ENCODE results near the gene SGF29. TPM values are rescaled to one million over a fixed set of nuclear protein-coding genes. Genes with fewer than 3 reads are reported as not detected.
"Not testable (repeated sequence)": the region's sequence is repeated elsewhere in the genome, so short reads cannot be mapped to it uniquely, and the experiment has no call there.

SGF29 gene
- total RNA-seq, 1 experiment from 2014 or later: 23.5 TPM

- intact Hi-C loops (cut with micrococcal nuclease): no loop called here
- ChIA-PET CTCF (no interaction called here), POLR2A (interaction anchor here (1.7 kb wide), 1 partner anchor 14 kb away, joined by 3 read pairs; no protein-coding TSS in a partner anchor)
- no TSS peak for BruUV-seq (replicated peaks)
- Mint-ChIP-seq H3K27ac (ENCODE audit: low read depth, unreplicated experiment) (no peak overlapping the region), H3K27me3 (ENCODE audit: insufficient read depth, unreplicated experiment) (no peaks in the 10 kb centered on the region), H3K9me3 (ENCODE audit: unreplicated experiment) (no peaks in the 10 kb centered on the region), H3K4me3 (ENCODE audit: unreplicated experiment) (no peak overlapping the region), H3K4me1 (ENCODE audit: insufficient read depth, unreplicated experiment) (peaks cover 6% of the 10 kb centered on the region), H3K36me3 (ENCODE audit: insufficient read depth, unreplicated experiment) (peaks cover 17% of the 10 kb centered on the region)
- no peak for TF ChIP-seq CTCF (IDR thresholded peaks at IDR 0.05; ENCODE audit: unreplicated experiment)
- no peak for DNase-seq (ENCODE audit: unreplicated experiment)
These were observed 67.9 kb downstream of the SGF29 start for GRCh38 chr16:28621481-28622155.

- DNase-seq (ENCODE audit: unreplicated experiment); H3K27ac Mint-ChIP-seq (ENCODE audit: low read depth, unreplicated experiment); POLR2A ChIA-PET; H3K27me3 Mint-ChIP-seq (ENCODE audit: insufficient read depth, unreplicated experiment); intact Hi-C loops (cut with micrococcal nuclease); CTCF ChIA-PET; BruUV-seq (replicated peaks); H3K4me1 Mint-ChIP-seq (ENCODE audit: insufficient read depth, unreplicated experiment); H3K9me3 Mint-ChIP-seq (ENCODE audit: unreplicated experiment): not testable (repeated sequence)
- peaks cover 14% of the 10 kb centered on the region for H3K36me3 Mint-ChIP-seq (ENCODE audit: insufficient read depth, unreplicated experiment)
- peak overlapping the region; percentile 69 for H3K4me3 Mint-ChIP-seq (ENCODE audit: unreplicated experiment)
These were observed 68.9 kb downstream of the SGF29 start for GRCh38 chr16:28622532-28623171.

GRCh38 chr16:28623172-28623711 lies 69.5 kb downstream of the SGF29 start:
- H3K36me3 Mint-ChIP-seq (ENCODE audit: insufficient read depth, unreplicated experiment): peaks cover 14% of the 10 kb centered on the region
- intact Hi-C loops (cut with micrococcal nuclease): no loop called here
- H3K27me3 Mint-ChIP-seq (ENCODE audit: insufficient read depth, unreplicated experiment): no peaks in the 10 kb centered on the region
- no peak for TF ChIP-seq CTCF (IDR thresholded peaks at IDR 0.05; ENCODE audit: unreplicated experiment)
- H3K4me3 Mint-ChIP-seq (ENCODE audit: unreplicated experiment): peak overlapping the region; percentile 69
- BruUV-seq (replicated peaks): no TSS peak
- peaks cover 6% of the 10 kb centered on the region for H3K4me1 Mint-ChIP-seq (ENCODE audit: insufficient read depth, unreplicated experiment)
- ChIA-PET POLR2A (no interaction called here), CTCF (no interaction called here)
- H3K9me3 Mint-ChIP-seq (ENCODE audit: unreplicated experiment): no peaks in the 10 kb centered on the region
- H3K27ac Mint-ChIP-seq (ENCODE audit: low read depth, unreplicated experiment): no peak overlapping the region
- peak; percentile 47 for DNase-seq (ENCODE audit: unreplicated experiment)

- H3K27ac Mint-ChIP-seq (ENCODE audit: low read depth, unreplicated experiment); H3K9me3 Mint-ChIP-seq (ENCODE audit: unreplicated experiment); H3K27me3 Mint-ChIP-seq (ENCODE audit: insufficient read depth, unreplicated experiment); intact Hi-C loops (cut with micrococcal nuclease); H3K4me1 Mint-ChIP-seq (ENCODE audit: insufficient read depth, unreplicated experiment); H3K4me3 Mint-ChIP-seq (ENCODE audit: unreplicated experiment); BruUV-seq (replicated peaks); CTCF ChIA-PET; DNase-seq (ENCODE audit: unreplicated experiment); H3K36me3 Mint-ChIP-seq (ENCODE audit: insufficient read depth, unreplicated experiment); POLR2A ChIA-PET: not testable (repeated sequence)
These were observed 77.2 kb downstream of the SGF29 start for GRCh38 chr16:28630905-28631304.

- H3K9me3 Mint-ChIP-seq (ENCODE audit: unreplicated experiment); H3K36me3 Mint-ChIP-seq (ENCODE audit: insufficient read depth, unreplicated experiment); intact Hi-C loops (cut with micrococcal nuclease); H3K4me1 Mint-ChIP-seq (ENCODE audit: insufficient read depth, unreplicated experiment); BruUV-seq (replicated peaks); H3K27me3 Mint-ChIP-seq (ENCODE audit: insufficient read depth, unreplicated experiment); CTCF ChIA-PET: not testable (repeated sequence)
- Mint-ChIP-seq H3K4me3 (ENCODE audit: unreplicated experiment) (peak overlapping the region; percentile 28), H3K27ac (ENCODE audit: low read depth, unreplicated experiment) (peak overlapping the region; percentile 85)
- POLR2A ChIA-PET: interaction anchor here (0.7 kb wide), 1 partner anchor 15 kb away, joined by 3 read pairs; no protein-coding TSS in a partner anchor
- peak; percentile 67 for DNase-seq (ENCODE audit: unreplicated experiment)
These were observed 82.5 kb downstream of the SGF29 start for GRCh38 chr16:28636093-28636823.

GRCh38 chr16:28637765-28638164 lies 84.0 kb downstream of the SGF29 start, which contains the start of gene NPIPB8:
Gene NPIPB8 (plus strand): TSS chr16:28638065. CDS start chr16:28638361, 296 bp downstream.
- CTCF ChIA-PET; H3K27me3 Mint-ChIP-seq (ENCODE audit: insufficient read depth, unreplicated experiment); H3K4me1 Mint-ChIP-seq (ENCODE audit: insufficient read depth, unreplicated experiment); H3K9me3 Mint-ChIP-seq (ENCODE audit: unreplicated experiment); intact Hi-C loops (cut with micrococcal nuclease); DNase-seq (ENCODE audit: unreplicated experiment); H3K36me3 Mint-ChIP-seq (ENCODE audit: insufficient read depth, unreplicated experiment); POLR2A ChIA-PET; H3K4me3 Mint-ChIP-seq (ENCODE audit: unreplicated experiment): not testable (repeated sequence)
- peak within 1 kb of the TSS; percentile 69 for H3K27ac Mint-ChIP-seq (ENCODE audit: low read depth, unreplicated experiment)
- BruUV-seq (replicated peaks): TSS peak; percentile 34

GRCh38 chr16:28638359-28638758 lies 84.6 kb downstream of the SGF29 start:
- H3K27me3 Mint-ChIP-seq (ENCODE audit: insufficient read depth, unreplicated experiment); POLR2A ChIA-PET; H3K36me3 Mint-ChIP-seq (ENCODE audit: insufficient read depth, unreplicated experiment); H3K4me1 Mint-ChIP-seq (ENCODE audit: insufficient read depth, unreplicated experiment); intact Hi-C loops (cut with micrococcal nuclease); H3K4me3 Mint-ChIP-seq (ENCODE audit: unreplicated experiment); BruUV-seq (replicated peaks); H3K9me3 Mint-ChIP-seq (ENCODE audit: unreplicated experiment); CTCF ChIA-PET; DNase-seq (ENCODE audit: unreplicated experiment): not testable (repeated sequence)
- H3K27ac Mint-ChIP-seq (ENCODE audit: low read depth, unreplicated experiment): peak overlapping the region; percentile 69

Data from MCF 10A (cell line).